IPS-15b (cell line): ENCODE measurements around the gene HLA-E.

Source experiments
- H3K27me3 ChIP-seq: one replicate; pipeline ENCODE4 v1.6.1; 2013; ENCODE audit warnings: low read length; ENCODE audit not compliant: control insufficient read depth, insufficient read depth
- H3K36me3 ChIP-seq: one replicate; pipeline ENCODE4 v1.6.1; 2013; ENCODE audit warnings: low read length; ENCODE audit not compliant: control insufficient read depth, insufficient read depth
- H3K4me1 ChIP-seq: one replicate; pipeline ENCODE4 v1.6.1; 2013; ENCODE audit warnings: mild to moderate bottlenecking, low read length; ENCODE audit not compliant: control insufficient read depth, insufficient read depth
- H3K4me3 ChIP-seq: one replicate; pipeline ENCODE4 v1.5.1; 2013; ENCODE audit warnings: low read depth, low read length
- H3K9ac ChIP-seq: one replicate; pipeline ENCODE4 v1.6.1; 2013; ENCODE audit warnings: low read depth, mild to moderate bottlenecking, low read length
- H3K9me3 ChIP-seq: one replicate; pipeline ENCODE4 v1.6.1; 2013; ENCODE audit warnings: mild to moderate bottlenecking, low read length; ENCODE audit not compliant: control insufficient read depth, insufficient read depth

HLA-E gene

DNA sequence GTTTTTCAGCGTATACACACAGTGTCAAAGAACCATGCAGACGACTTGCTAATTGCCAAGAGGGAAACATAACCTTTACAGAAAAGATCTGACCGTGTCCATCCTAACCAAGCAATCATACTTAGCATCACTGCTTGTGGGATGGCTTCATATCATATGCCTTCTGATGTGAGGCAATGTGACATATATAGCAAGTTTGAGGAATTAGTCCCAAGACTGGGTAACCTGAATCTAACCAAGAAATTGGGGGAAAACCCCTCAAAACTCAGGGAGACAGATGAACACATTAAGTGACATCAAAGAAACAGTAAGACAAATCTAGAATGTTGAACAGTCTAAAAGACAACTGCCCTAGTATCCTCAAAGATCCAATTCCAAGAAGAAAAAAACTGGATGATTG is 48.6 kb downstream of the HLA-E start:
- H3K4me1 ChIP-seq: no peaks in the 10 kb centered on the region
- no peaks in the 10 kb centered on the region for H3K9me3 ChIP-seq
- H3K4me3 ChIP-seq: no peak overlapping the region
- H3K27me3 ChIP-seq: peaks cover 2% of the 10 kb centered on the region
- no peaks in the 10 kb centered on the region for H3K36me3 ChIP-seq
- no peak overlapping the region for H3K9ac ChIP-seq

DNA sequence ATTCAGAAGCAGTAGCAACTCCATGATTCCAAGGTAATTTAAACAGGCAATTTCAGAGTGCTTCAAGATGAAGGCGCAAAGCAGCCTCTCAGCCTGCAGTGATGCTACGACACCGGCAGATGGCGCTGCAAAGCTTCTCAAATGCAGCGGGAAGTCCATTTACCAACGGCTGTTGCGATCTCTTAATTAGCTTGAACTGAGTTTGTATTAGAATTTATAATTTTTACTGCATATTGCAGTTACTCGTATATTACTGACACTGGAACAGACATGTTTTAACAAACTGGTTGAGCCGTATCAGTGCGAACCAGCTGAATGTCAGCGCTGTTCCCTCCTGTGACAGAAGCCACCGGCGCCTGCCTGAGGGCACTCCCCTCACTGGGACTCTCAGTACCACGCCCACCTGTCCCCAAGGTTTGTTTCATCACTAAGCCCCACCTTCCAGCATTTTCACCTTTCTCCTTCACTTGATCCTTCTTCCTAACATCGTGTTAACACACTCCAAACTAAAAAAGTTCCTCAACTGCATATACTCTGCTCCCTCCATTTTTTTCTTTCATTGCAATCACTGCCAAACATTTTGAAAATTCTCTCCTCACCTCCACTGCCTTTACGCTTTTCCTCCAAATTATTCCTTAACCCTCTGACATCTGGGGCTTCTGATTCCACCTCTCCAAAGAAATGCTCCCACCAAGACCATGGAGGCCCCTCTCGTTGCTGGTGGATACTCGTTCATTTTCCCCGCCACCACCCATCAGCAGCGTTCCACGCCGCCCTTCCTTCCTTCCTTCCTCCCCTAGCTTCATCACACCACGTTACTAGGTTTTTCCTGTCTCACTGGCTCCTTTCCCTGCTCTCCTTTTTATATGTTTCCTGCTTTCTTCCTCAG is 52.5 kb downstream of the HLA-E start:
- H3K4me3 ChIP-seq: peak overlapping the region; percentile 60
- H3K9ac ChIP-seq: no peak overlapping the region
- H3K27me3 ChIP-seq: peaks cover 2% of the 10 kb centered on the region
- no peaks in the 10 kb centered on the region for H3K9me3 ChIP-seq
- H3K36me3 ChIP-seq: peaks cover 5% of the 10 kb centered on the region
- no peaks in the 10 kb centered on the region for H3K4me1 ChIP-seq

DNA sequence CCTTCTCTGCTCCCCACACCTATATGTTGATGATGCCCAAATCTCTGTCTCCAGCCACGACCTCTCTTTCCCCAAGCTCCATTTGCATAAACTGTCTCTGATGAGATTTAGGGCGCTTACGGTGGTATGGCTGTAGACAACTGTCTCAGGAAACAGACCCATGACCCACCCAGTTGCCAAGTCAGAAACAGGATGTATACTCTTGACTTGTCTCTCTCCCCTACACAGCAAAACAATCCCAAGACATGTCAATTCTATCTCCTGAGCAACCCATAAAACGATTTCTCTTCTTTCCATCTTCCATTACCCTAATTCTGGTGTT is 53.1 kb downstream of the HLA-E start:
- peaks cover 5% of the 10 kb centered on the region for H3K36me3 ChIP-seq
- H3K9me3 ChIP-seq: no peaks in the 10 kb centered on the region
- no peak overlapping the region for H3K9ac ChIP-seq
- H3K27me3 ChIP-seq: peaks cover 2% of the 10 kb centered on the region
- H3K4me3 ChIP-seq: no peak overlapping the region
- no peaks in the 10 kb centered on the region for H3K4me1 ChIP-seq

DNA sequence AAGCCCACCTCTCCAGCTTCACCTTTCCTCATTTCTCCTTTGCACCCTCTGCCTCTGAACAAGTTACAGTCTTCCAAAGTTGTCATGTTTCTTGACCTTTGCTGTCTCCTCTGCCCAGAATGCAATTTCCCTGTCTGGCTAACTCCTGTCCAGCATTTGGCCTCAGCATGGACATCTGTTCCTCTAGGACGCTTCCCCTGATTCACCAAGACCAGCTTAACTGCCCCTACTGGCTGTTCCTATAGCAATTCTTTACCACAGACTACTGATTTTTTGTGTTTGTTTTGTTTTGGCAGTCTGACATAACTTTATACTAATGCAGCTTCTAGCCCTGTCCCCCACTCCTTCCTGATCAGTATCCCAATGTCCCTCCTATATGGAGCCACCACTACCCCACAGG is 53.6 kb downstream of the HLA-E start:
- no peak overlapping the region for H3K4me3 ChIP-seq
- no peaks in the 10 kb centered on the region for H3K4me1 ChIP-seq
- peaks cover 5% of the 10 kb centered on the region for H3K36me3 ChIP-seq
- peaks cover 2% of the 10 kb centered on the region for H3K27me3 ChIP-seq
- no peaks in the 10 kb centered on the region for H3K9me3 ChIP-seq
- H3K9ac ChIP-seq: no peak overlapping the region
